Naive thymus-derived CD4-positive, alpha-beta T cell (primary cell): ENCODE results near the gene ZPR1. TPM values are rescaled to one million over a fixed set of nuclear protein-coding genes. Genes with fewer than 3 reads are reported as not detected.

ENCODE experiments used
- ATAC-seq: fragments of 150-1000 bp; cut with Tn5 transposase; 2 replicates; pipeline ENCODE4 v1.10.0; 2021; ENCODE audit warnings: mild to moderate bottlenecking, moderate library complexity
- CTCF ChIA-PET: fragments of 350-600 bp; sonication (Branson Sonifier 250); formaldehyde crosslinking; loops from one replicate; lab custom pipeline; 2021; ENCODE audit warnings: antibody characterized with exemption; lab: Charles Lee
- POLR2A ChIA-PET: fragments of 350-600 bp; sonication (Branson Sonifier 250); formaldehyde crosslinking; loops from one replicate; lab custom pipeline; 2021; ENCODE audit warnings: antibody characterized with exemption, inconsistent platforms; lab: Charles Lee
- DNase-seq, 9 donors: peaks; one replicate each; pipeline versions ENCODE4 v3.0.0 to v3.0.0-alpha.2; 2020 to 2022; ENCODE audit warnings: mixed read lengths in 1 of 9
- H3K27ac ChIP-seq: one replicate; pipeline ENCODE4 v1.7.0; 2013; ENCODE audit warnings: mild to moderate bottlenecking, low read depth, low read length, moderate library complexity
- H3K27me3 ChIP-seq, 2 donors: one replicate each; pipeline ENCODE4 v1.7.0; 2013; ENCODE audit warnings: low read length in 2 of 2, mild to moderate bottlenecking in 2 of 2, moderate library complexity in 2 of 2; ENCODE audit not compliant: control insufficient read depth in 2 of 2, insufficient read depth in 2 of 2
- H3K36me3 ChIP-seq, 3 experiments: 1 replicate in 2 of 3; 2 replicates in 1 of 3; pipeline ENCODE4 v1.7.0; 2013; ENCODE audit warnings: low read length in 3 of 3, mild to moderate bottlenecking in 3 of 3, moderate library complexity in 1 of 3; ENCODE audit not compliant: insufficient read depth in 3 of 3, control insufficient read depth in 2 of 3
- H3K4me1 ChIP-seq, 2 donors: one replicate each; pipeline ENCODE4 v1.7.0; 2013; ENCODE audit warnings: low read length in 2 of 2, mild to moderate bottlenecking in 2 of 2, moderate library complexity in 1 of 2; ENCODE audit not compliant: control insufficient read depth in 2 of 2, insufficient read depth in 2 of 2
- H3K4me3 ChIP-seq: 2 replicates; pipeline ENCODE4 v1.7.0; 2013; ENCODE audit warnings: mild to moderate bottlenecking, low read length
- H3K9me3 ChIP-seq, 3 experiments: 1 replicate in 2 of 3; 2 replicates in 1 of 3; pipeline ENCODE4 v1.7.0; 2013; ENCODE audit warnings: low read length in 3 of 3; ENCODE audit not compliant: control insufficient read depth in 2 of 3
- H3K27ac Mint-ChIP-seq, 9 donors: one replicate each; pipeline ENCODE4 v1.8.0; 2020 to 2022; ENCODE audit warnings: mixed read lengths in 9 of 9, mild to moderate bottlenecking in 8 of 9, moderate library complexity in 5 of 9, inconsistent platforms in 2 of 9
- H3K27me3 Mint-ChIP-seq, 5 donors: one replicate each; pipeline ENCODE4 v1.8.0; 2021 to 2022; ENCODE audit warnings: mixed read lengths in 5 of 5, mild to moderate bottlenecking in 1 of 5
- H3K36me3 Mint-ChIP-seq, 5 donors: one replicate each; pipeline ENCODE4 v1.8.0; 2020 to 2022; ENCODE audit warnings: mixed read lengths in 5 of 5, mild to moderate bottlenecking in 3 of 5, inconsistent platforms in 1 of 5
- H3K4me1 Mint-ChIP-seq, 7 donors: one replicate each; pipeline ENCODE4 v1.8.0; 2020 to 2022; ENCODE audit warnings: mixed read lengths in 7 of 7, mild to moderate bottlenecking in 3 of 7, inconsistent platforms in 1 of 7
- H3K4me3 Mint-ChIP-seq, 10 donors: one replicate each; pipeline ENCODE4 v1.8.0; 2020 to 2022; ENCODE audit warnings: mild to moderate bottlenecking in 10 of 10, mixed read lengths in 10 of 10, moderate library complexity in 6 of 10, inconsistent platforms in 2 of 10
- H3K9me3 Mint-ChIP-seq, 11 donors: one replicate each; pipeline ENCODE4 v1.8.0; 2020 to 2022; ENCODE audit warnings: mixed read lengths in 11 of 11, mild to moderate bottlenecking in 4 of 11, inconsistent platforms in 1 of 11, moderate library complexity in 1 of 11
- intact Hi-C, 2 donors: fragments of 100-400 bp; cut with micrococcal nuclease; formaldehyde crosslinking; loops; one replicate each; pipeline ENCODE4 v1.15.1; 2023
- polyA plus RNA-seq, 2 donors: library from polyadenylated mRNA; unstranded; fragments of 300-500 nt; fragmentation: Illumina TruSeq; gene quantifications; one replicate each; pipeline ENCODE4 v1.2.3, GENCODE V29; 2021
- total RNA-seq, 6 experiments: library from RNA in 5 of 6; stranded (reverse) in 5 of 6; gene quantifications; 1 replicate in 5 of 6; 2 replicates in 1 of 6; pipeline ENCODE4 v1.2.3 and lab custom pipeline; 2021 to 2026

Gene ZPR1
- total and polyA plus RNA-seq, 7 experiments from 2014 or later = 30.9 to 117 (median 65.9) TPM

- Histone ChIP-seq H3K27ac (no peak overlapping the region), H3K4me1 (peaks cover 3 to 13% of the 10 kb centered on the region in 2 donors), H3K4me3 (no peak overlapping the region), H3K27me3 (no peaks in the 10 kb centered on the region), H3K9me3 (no peaks in the 10 kb centered on the region), H3K36me3 (no peaks in the 10 kb centered on the region)
- no peaks in the 10 kb centered on the region for H3K36me3 Mint-ChIP-seq
- ChIA-PET POLR2A (no interaction called here), CTCF (interaction anchor here (0.8 to 5.8 kb wide), 5 partner anchors 43 to 316 kb away, joined by 3 to 66 read pairs (median 6); partner anchors contain the start of gene APOA1)
- intact Hi-C loops = no loop called here
- H3K4me3 Mint-ChIP-seq = no peak overlapping the region
- peaks cover 0 to 1% (median 0%) of the 10 kb centered on the region in 11 donors for H3K9me3 Mint-ChIP-seq
- peaks cover 0 to 8% (median 0%) of the 10 kb centered on the region in 5 donors for H3K27me3 Mint-ChIP-seq
- ATAC-seq (no peak), DNase-seq (no peak)
- H3K4me1 Mint-ChIP-seq = peaks cover 10 to 21% (median 16%) of the 10 kb centered on the region in 7 donors
- H3K27ac Mint-ChIP-seq = peak overlapping the region in 1 of 9 donors; percentile 13
Observed at GRCh38 chr11:116792869-116793771, 5.3 kb upstream of the ZPR1 start.

GRCh38 chr11:116792144-116792868, 4.5 kb upstream of the ZPR1 start:
- Histone ChIP-seq H3K27ac (no peak overlapping the region), H3K9me3 (no peaks in the 10 kb centered on the region), H3K4me3 (no peak overlapping the region), H3K36me3 (peaks cover 0 to 3% (median 0%) of the 10 kb centered on the region in 3 experiments), H3K27me3 (no peaks in the 10 kb centered on the region), H3K4me1 (peaks cover 4 to 14% of the 10 kb centered on the region in 2 donors)
- no peak for DNase-seq
- H3K36me3 Mint-ChIP-seq = no peaks in the 10 kb centered on the region
- ChIA-PET POLR2A (no interaction called here), CTCF (interaction anchor here (1.1 to 5.8 kb wide), 4 partner anchors 10 to 314 kb away, joined by 3 to 66 read pairs (median 28); partner anchors contain the start of gene APOA1)
- no peak for ATAC-seq
- H3K9me3 Mint-ChIP-seq = peaks cover 0 to 4% (median 0%) of the 10 kb centered on the region in 11 donors
- peaks cover 0 to 8% (median 0%) of the 10 kb centered on the region in 5 donors for H3K27me3 Mint-ChIP-seq
- H3K27ac Mint-ChIP-seq = no peak overlapping the region
- intact Hi-C loops = no loop called here
- peaks cover 10 to 25% (median 19%) of the 10 kb centered on the region in 7 donors for H3K4me1 Mint-ChIP-seq
- no peak overlapping the region for H3K4me3 Mint-ChIP-seq

- no peaks in the 10 kb centered on the region for H3K27me3 ChIP-seq
- CTCF ChIA-PET = interaction anchor here (0.8 to 5.8 kb wide), 16 partner anchors 8 to 435 kb away, joined by 3 to 66 read pairs (median 7); partner anchors contain the start of genes APOA1 and SIDT2
Observed at GRCh38 chr11:116791813-116792143, 4.0 kb upstream of the ZPR1 start, which contains the start of gene APOA5. Gene APOA5 (minus strand): TSS chr11:116791879. CDS start chr11:116791860, 19 bp downstream.

GRCh38 chr11:116791002-116791812, 3.4 kb upstream of the ZPR1 start:
- peaks cover 15 to 24% of the 10 kb centered on the region in 2 donors for H3K4me1 ChIP-seq
- intact Hi-C loops = loop anchor here (1.0 to 2.0 kb wide), 6 partner anchors 45 to 435 kb away; no protein-coding TSS in a partner anchor
- H3K27me3 ChIP-seq = no peaks in the 10 kb centered on the region
- H3K4me1 Mint-ChIP-seq = peaks cover 21 to 36% (median 30%) of the 10 kb centered on the region in 7 donors
- H3K9me3 ChIP-seq = no peaks in the 10 kb centered on the region
- peak overlapping the region in 8 of 10 donors; percentile 12 to 68 (median 40) for H3K4me3 Mint-ChIP-seq
- H3K27ac ChIP-seq = no peak overlapping the region
- ChIA-PET POLR2A (interaction anchor here (0.5 to 2.4 kb wide), 8 partner anchors 18 to 436 kb away, joined by 3 to 15 read pairs (median 4); partner anchors contain the start of genes APOA1, BUD13 and SIK3), CTCF (interaction anchor here (0.6 to 5.8 kb wide), 20 partner anchors 9 to 436 kb away, joined by 3 to 66 read pairs (median 4); partner anchors contain the start of genes APOA1 and SIDT2)
- DNase-seq (peak; percentile 53 to 81 (median 68)), ATAC-seq (peak; percentile 72)
- peak overlapping the region in 3 of 9 donors; percentile 38 to 88 (median 59) for H3K27ac Mint-ChIP-seq
- no peak overlapping the region for H3K4me3 ChIP-seq
- peaks cover 0 to 8% (median 3%) of the 10 kb centered on the region in 3 experiments for H3K36me3 ChIP-seq
- H3K36me3 Mint-ChIP-seq = peaks cover 0 to 8% (median 4%) of the 10 kb centered on the region in 5 donors
- H3K27me3 Mint-ChIP-seq = no peaks in the 10 kb centered on the region
- H3K9me3 Mint-ChIP-seq = peaks cover 0 to 4% (median 0%) of the 10 kb centered on the region in 11 donors

More at GRCh38 chr11:116791813-116792143, 4.0 kb upstream of the ZPR1 start, which contains the start of gene APOA5:
- Mint-ChIP-seq H3K27me3 (peaks cover 0 to 4% (median 0%) of the 10 kb centered on the region in 5 donors), H3K36me3 (peaks cover 0 to 4% (median 4%) of the 10 kb centered on the region in 5 donors), H3K4me3 (peak within 1 kb of the TSS in 8 of 10 donors; percentile 12 to 68 (median 40)), H3K9me3 (peaks cover 0 to 4% (median 0%) of the 10 kb centered on the region in 11 donors), H3K4me1 (peaks cover 15 to 30% (median 24%) of the 10 kb centered on the region in 7 donors), H3K27ac (peak within 1 kb of the TSS in 3 of 9 donors; percentile 38 to 88 (median 59))
- Histone ChIP-seq H3K4me3 (no peak within 1 kb of the TSS), H3K36me3 (peaks cover 0 to 3% (median 0%) of the 10 kb centered on the region in 3 experiments), H3K9me3 (no peaks in the 10 kb centered on the region), H3K4me1 (peaks cover 10 to 20% of the 10 kb centered on the region in 2 donors), H3K27ac (no peak within 1 kb of the TSS)
- ATAC-seq (no peak), DNase-seq (no peak)
- intact Hi-C loops = loop anchor here (1.0 to 2.0 kb wide), 6 partner anchors 45 to 435 kb away; no protein-coding TSS in a partner anchor
- POLR2A ChIA-PET = interaction anchor here (0.5 to 2.4 kb wide), 5 partner anchors 18 to 307 kb away, joined by 3 to 15 read pairs (median 5); partner anchors contain the start of genes APOA1, BUD13 and SIK3

- no peak overlapping the region for H3K4me3 ChIP-seq
- Mint-ChIP-seq H3K36me3 (peaks cover under 1 to 15% (median 6%) of the 10 kb centered on the region in 5 donors), H3K27ac (peak overlapping the region in 3 of 9 donors; percentile 38 to 88 (median 59)), H3K27me3 (no peaks in the 10 kb centered on the region), H3K4me1 (peaks cover 26 to 43% (median 37%) of the 10 kb centered on the region in 7 donors), H3K9me3 (peaks cover 0 to 4% (median 0%) of the 10 kb centered on the region in 11 donors), H3K4me3 (peak overlapping the region in 3 of 10 donors; percentile 35 to 62 (median 61))
- POLR2A ChIA-PET = interaction anchor here (1.0 to 2.4 kb wide), 8 partner anchors 18 to 437 kb away, joined by 3 to 15 read pairs (median 4); partner anchors contain the start of genes APOA1, BUD13 and SIK3
- peaks cover 5 to 16% (median 10%) of the 10 kb centered on the region in 3 experiments for H3K36me3 ChIP-seq
- no peaks in the 10 kb centered on the region for H3K9me3 ChIP-seq
- H3K27ac ChIP-seq = no peak overlapping the region
- H3K27me3 ChIP-seq = no peaks in the 10 kb centered on the region
- DNase-seq = no peak
- CTCF ChIA-PET = interaction anchor here (0.6 to 5.8 kb wide), 18 partner anchors 10 to 436 kb away, joined by 3 to 66 read pairs (median 6); partner anchors contain the start of genes APOA1 and SIDT2
- intact Hi-C loops = loop anchor here (1.0 to 2.0 kb wide), 6 partner anchors 46 to 436 kb away; no protein-coding TSS in a partner anchor
- H3K4me1 ChIP-seq = peaks cover 17 to 24% of the 10 kb centered on the region in 2 donors
- ATAC-seq = no peak
Observed at GRCh38 chr11:116790167-116791001, 2.6 kb upstream of the ZPR1 start.
